ELR (cell line): Measurements from ENCODE around the gene AMZ1.
"Not testable (repeated sequence)": the region's sequence is repeated elsewhere in the genome, so short reads cannot be mapped to it uniquely, and the experiment has no call there.

Source experiments
- DNase-seq: peaks from one replicate; pipeline ENCODE4 v3.0.0-alpha.2; 2015; ENCODE audit warnings: low read depth

Gene AMZ1

DNA sequence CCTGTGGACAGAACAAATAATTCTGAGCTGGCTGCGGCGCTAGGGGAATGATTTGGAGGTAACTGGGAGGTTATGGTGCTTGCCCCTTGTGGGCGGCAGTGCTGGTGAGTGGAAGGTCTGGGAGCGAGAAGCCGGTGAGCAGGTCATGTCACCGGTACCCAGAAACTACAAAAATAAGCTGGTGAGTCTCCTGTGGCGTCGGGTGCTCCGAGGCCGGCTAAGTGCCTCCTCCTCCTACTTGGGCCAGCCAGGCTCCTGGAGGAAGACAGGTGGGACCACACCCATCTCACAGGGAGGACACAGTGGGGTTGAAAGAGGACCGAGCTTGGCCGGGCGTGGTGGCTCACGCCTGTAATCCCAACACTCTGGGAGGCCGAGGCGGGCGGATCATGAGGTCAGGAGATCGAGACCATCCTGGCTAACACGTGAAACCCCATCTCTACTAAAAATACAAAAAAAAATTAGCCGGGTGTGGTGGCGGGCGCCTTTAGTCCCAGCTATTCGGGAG is 4.0 kb downstream of the AMZ1 start:
- not testable (repeated sequence) for DNase-seq

DNA sequence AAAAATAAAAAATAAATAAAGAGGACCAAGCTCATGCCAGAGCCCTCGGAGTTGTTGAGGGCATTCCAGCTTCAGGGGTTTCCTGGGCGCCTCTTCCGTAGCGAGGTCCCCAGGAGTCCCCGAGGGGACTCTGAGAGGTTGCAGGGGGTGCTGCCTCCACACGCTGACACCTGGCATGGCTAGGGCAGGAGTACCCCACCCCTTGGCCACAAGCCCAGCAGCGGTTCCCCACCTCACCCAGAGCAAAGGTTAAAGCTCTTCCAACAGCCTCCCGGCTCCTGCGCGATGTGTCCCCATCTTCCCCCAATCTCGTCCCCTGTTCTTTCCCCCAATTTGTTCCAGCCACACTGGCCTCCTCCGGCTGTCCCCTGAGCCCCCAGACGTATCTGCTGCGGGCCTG is 4.5 kb downstream of the AMZ1 start:
- no peak for DNase-seq

DNA sequence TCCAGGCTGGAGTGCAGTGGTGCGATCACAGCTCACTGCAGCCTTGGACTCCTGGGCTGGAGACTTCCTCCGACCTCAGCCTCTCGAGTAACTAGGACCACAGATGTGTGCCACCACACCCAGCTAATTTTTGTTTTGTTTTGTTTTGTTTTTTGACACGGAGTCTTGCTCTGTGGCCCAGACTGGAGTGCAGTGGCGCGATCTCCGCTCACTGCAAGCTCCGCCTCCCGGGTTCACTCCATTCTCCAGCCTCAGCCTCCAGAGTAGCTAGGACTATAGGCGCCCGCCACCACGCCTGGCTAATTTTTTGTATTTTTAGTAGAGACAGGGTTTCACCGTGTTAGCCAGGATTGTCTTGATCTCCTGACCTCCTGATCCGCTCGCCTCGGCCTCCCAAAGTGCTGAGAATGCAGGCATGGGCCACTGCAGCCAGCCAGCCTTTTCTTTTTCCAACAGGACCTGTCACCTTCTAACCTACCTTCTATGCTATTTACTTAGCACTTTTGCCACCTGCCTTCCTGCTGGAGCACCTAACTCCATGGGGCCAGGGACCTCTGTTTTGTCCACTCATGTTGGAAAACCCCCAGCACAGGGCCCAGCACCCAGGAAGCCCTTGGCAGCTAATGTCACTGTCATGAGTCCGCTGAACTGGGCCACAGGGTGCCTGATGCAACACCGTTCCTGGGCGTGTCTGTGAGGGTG is 5.6 kb downstream of the AMZ1 start:
- not testable (repeated sequence) for DNase-seq

DNA sequence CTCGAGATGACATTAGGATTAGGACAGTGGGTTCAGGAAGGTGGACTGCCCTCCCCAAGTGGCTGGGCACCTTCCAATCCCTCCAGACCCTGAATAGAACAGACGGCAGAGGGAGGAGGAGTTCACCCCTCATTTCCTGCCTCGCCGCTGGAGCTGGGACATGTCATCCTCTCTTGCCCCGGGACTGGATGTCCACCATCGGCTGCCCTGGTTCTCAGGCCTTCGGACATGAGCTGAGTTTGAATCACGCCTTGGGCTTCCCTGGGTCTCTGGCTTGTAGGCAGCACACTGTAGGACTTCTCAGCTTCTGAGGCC is 6.1 kb downstream of the AMZ1 start:
- not testable (repeated sequence) for DNase-seq

DNA sequence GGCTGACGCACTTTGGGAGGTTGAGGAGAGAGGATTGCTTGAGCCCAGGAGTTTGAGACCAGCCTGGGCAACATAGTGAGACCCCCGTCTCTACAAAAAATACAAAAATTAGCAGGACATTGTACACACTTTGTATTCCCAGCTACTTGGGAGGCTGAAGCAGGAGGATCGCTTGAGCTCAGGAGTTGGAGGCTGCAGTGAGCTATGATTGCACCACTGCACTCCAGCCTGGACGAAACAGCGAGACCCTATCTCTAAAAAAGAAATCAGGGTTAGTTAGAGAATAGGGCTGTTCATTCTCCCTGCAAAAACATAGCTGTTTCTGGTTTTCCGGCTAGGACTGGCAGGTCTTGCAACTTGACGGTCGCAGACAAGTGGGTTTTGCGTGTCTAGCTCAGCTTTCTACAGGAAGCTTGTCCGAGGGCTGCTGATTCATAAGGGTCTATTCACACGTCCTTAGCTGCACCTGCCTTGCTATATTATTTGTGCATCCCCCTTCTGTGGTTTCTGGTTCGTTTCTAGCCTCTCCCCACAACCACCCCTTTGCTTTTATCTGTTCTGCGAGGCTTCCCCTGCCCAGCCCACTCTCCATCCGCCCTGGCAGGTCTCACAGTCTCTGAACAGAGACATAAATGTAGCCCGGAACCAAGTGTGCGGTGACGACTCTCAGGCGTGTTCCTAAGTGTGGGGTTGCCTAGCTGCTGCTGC is 10.7 kb downstream of the AMZ1 start:
- no peak for DNase-seq

DNA sequence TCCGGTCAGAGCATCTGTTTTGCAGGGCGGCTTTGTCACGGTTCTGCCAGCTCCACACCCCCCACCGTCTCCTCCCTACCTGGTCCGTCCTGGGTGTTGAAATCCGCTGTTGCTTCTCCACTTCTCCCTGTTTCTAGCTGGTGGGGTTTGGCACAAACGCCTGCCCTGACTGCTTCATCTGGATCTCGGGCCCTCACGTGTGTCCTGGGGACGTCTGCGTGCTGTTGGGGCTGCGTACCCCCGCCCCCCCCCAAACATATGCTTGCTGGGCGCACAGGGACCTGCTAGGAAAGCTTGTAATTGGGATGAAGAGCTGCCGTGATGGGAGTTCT is 11.3 kb downstream of the AMZ1 start:
- no peak for DNase-seq

DNA sequence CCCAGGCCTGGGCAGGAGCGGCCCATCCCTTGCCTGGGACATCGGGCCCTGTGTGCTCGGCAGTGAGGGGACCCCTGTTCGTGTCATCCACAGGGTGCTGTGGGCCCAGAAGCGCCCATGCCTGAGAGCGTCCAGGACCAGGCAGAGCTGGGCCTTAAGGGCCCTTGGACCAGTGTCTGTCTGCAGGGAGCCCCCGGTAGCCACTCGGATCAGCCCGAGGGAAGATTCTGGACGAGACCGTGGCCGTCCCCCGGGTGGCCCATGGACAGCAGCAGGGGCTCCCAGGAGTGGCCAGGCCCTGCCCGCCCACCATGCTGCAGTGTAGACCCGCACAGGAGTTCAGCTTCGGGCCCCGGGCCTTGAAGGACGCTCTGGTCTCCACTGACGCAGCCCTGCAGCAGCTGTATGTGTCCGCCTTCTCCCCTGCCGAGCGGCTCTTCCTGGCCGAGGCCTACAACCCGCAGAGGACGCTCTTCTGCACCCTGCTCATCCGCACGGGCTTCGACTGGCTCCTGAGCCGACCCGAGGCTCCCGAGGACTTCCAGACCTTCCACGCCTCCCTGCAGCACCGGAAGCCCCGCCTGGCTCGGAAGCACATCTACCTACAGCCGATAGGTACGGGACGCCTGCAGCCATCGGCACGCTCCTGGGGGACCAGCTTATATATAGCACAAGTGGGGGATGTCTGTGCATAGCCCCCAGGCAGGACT is 12.3 kb downstream of the AMZ1 start:
- no peak for DNase-seq

DNA sequence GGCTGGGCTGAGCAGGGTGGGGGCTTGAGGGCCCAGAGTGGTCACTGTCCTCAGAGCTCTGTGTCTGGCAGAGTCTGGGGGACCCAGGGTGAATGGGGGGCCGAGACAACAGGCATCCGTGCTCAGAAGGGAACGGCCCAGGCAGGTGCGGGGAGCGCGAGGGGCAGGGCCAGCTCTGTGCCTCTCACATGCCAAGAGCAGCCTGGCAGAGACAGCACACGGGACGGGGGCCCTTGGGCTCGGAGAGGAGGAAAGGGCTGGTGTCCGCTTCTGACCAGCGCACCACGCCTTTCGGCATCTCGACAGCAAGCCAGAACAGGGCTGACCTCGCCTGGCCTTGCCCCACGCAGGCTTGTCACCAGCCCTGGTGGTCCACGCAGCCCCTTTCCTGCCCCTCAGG is 13.4 kb downstream of the AMZ1 start:
- DNase-seq, result no peak

DNA sequence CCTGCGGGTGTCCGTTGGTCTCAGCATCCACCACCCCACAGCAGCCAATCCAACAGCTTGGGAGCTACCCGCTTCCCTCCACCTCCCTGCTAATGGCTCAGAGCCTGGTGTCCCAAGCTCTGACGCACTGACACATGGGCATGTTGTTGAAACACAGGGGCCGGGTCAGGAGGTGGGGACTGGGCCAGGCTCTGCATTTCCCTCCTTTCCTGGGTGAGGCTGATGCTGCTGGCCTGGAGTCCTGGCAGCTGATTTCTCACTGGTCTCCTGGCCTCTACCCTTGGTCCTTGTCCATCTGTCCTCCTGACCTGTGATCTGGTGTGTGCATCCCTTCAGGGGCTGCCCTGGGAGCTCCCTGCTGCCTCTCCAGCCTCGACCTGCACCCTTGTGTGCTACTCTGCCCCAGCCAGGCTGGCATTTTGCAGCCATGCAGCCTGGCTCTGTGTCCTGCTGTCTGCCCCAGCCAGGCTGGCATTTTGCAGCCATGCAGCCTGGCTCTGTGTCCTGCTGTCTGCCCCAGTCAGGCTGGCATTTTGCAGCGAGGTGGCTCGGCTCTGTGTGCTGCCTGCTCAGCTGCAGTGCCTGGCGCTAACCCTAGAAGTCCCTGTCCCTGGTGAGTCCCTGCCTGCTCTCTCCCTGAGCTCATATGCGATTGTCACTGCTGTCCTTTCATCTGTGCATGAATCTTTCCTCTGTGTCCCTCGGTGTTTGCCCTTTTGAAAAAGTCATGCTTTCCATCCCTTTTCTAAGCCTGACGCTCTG is 14.0 kb downstream of the AMZ1 start:
- no peak for DNase-seq

DNA sequence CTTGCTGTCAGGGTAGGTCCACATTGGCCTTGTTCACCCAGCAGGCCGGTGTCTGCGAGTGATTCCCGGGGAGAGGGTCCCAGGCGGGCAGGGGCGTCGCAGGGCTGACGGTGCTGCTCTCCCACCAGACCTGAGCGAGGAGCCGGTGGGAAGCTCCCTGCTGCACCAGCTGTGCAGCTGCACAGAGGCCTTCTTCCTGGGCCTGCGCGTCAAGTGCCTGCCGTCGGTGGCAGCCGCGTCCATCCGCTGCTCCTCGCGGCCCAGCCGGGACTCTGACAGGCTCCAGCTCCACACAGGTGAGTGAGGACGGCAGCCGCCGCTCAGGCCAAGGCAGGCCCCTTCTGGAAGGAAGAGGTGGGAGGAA is 14.6 kb downstream of the AMZ1 start:
- no peak for DNase-seq

DNA sequence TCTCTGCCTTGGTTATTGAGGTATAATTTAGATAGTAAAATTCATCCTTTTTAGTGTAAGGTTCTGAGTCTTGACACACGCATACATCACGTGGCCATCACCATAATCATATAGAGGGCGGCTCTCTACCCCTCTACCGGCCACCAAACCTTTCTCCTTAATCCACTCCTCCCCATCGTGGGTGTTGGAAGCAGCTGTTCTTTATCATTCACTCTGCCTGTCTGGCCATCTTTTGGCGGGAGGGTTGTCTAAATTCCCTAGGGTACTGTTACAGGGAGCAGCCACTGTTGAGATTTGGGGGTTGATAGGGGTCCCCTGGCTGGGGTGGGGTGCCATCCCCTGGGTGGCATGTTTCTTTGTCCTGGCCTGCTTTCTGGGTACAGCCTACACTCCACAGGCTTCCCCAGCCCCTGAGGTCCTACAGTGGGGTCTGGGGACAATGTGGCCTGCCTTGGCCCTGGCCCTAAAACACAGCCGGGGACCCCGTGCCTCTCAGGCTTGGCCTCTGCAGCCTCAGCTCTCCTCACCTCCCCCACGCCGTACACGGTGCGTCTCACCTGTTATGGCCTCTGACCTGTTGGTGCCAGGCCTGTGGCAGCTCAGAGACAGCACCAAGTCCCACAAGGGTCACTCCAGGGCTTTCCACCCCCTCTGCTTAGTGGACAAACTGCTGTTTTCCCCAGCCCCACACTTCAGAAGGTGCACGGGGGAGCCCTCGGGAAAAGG is 17.5 kb downstream of the AMZ1 start:
- DNase-seq, result no peak

DNA sequence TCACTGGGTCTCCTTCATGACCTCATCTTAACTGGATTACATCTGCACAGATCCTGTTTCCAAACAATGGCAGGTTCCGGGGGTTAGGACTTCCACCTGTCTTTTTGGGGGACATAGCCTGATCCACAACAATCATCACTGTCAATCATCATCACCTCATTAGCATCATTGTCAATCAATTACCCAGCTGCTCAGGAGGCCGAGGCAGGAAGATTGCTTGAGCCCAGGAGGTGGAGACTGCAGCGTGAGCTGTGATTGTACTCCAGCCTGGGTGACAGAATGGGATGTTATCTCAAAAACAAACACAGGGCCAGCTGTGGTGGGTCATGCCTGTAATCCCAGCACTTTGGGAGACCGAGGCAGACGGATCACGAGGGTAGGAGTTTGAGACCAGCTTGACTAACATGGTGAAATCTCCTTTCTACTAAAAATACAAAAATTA is 18.7 kb downstream of the AMZ1 start:
- no peak for DNase-seq

DNA sequence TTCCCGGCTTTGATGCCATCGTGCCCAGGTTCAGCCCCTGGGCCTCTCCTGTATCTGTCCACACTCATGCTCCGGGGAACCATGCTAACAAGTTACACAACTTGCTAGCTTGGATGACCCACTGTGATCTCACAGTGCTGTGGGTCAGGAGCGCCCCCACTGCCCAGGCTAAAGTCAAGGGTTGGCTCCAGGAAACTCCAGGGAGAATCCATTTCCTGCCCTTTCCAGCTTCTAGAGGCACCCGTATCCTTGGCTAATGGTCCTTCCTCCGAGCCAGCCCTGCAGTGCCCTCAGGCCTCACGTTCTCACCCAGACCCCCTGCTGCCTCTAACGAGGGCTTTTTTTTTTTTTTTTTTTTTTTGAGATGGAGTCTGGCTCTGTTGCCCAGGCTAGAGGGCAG is 19.5 kb downstream of the AMZ1 start:
- no peak for DNase-seq

DNA sequence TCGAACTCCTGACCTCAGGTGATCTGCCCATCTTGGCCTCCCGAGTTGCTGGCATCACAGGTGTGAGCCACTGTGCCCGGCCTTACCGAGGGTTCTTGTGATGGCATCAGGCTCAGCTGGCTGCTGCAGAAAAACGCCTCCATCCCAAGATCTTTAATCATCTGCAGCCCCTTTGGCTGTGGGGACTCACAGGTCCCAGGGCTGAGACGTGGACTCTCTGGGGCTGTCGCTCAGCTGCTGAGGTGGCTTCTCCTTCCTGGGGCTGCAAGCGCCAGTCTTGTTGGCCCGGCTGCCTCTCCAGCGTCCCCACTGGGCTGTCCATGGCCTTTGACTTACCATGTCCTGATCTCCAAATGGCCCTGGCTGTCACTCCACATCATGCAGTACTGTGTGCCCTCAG is 20.0 kb downstream of the AMZ1 start:
- DNase-seq, result no peak

DNA sequence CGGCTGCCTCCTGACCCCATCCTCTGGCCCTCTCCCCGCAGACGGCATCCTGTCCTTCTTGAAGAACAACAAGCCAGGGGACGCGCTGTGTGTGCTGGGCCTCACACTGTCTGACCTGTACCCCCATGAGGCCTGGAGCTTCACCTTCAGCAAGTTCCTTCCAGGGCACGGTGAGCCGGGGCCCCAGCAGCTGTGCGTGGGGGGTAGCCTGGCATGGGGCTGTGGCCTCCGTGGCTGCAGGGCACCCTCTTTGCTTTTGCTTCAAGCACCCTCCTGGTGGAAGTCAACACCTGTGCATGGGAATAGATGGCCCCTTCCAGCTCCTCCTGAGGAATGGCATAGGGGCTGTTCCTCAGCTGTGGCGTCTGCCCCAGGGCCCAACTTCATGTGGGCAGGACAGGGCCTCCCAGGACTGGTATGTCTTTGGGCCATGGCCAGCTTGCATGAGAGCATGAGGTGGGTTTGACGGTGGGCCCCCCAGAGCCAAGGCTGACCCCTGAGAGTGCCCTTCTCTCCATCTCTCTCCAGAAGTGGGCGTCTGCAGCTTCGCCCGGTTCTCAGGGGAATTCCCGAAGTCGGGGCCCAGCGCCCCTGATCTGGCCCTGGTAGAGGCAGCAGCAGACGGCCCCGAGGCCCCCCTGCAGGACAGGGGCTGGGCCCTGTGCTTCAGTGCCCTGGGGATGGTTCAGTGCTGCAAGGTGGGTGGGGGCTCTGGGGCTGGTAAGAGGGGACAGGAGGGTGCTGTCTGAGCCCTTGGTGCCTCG is 20.7 kb downstream of the AMZ1 start:
- no peak for DNase-seq

DNA sequence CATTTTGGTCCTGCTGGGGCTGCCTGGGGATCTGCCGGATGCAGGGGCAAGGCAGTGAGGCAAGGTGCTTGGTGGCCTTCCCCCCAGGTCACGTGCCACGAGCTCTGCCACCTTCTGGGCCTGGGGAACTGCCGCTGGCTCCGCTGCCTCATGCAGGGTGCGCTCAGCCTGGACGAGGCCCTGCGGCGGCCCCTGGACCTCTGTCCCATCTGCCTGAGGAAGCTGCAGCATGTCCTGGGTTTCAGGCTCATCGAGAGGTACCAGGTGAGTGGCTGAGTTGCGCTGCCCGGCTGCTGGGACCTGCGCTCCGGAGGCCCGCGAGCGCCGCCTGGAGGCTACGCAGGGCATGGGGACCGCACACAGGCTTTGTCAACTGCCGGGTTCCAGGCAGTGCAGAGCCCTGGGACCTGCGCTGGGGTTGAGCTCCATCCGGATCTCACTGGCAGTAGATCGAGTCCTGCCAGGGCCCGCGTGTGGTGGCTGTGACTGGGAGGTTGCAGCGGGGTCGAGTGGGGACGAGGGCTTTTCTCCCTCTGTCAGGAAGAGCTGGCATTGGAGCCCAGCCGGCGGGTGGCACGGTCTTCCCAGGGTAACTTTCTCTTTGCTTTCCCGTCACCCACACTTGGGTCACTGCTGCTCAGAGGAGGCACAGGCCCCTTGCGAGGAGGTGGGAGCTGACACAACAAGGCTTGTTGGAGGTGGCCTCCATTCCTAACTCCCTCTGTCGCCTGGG is 21.7 kb downstream of the AMZ1 start:
- DNase-seq, result peak; percentile 54

DNA sequence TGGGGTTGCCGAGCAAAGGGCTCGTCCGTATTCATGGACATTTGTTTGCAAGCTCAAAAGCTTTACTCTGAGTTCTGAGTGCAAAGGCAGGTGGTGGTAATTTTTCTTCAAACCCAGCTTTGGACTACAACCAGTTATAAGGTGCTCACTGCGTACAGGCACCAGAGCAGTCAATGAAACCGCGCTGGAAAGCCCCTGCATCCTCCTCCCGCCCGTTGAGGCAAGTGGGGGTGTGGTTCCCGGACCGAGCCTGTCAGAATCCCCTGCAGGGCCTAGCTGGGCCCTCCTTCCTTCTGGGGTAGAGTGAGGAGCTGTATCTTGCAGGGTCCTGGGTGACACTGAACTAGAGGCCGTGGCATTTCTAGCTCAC is 22.3 kb downstream of the AMZ1 start:
- DNase-seq, result no peak

DNA sequence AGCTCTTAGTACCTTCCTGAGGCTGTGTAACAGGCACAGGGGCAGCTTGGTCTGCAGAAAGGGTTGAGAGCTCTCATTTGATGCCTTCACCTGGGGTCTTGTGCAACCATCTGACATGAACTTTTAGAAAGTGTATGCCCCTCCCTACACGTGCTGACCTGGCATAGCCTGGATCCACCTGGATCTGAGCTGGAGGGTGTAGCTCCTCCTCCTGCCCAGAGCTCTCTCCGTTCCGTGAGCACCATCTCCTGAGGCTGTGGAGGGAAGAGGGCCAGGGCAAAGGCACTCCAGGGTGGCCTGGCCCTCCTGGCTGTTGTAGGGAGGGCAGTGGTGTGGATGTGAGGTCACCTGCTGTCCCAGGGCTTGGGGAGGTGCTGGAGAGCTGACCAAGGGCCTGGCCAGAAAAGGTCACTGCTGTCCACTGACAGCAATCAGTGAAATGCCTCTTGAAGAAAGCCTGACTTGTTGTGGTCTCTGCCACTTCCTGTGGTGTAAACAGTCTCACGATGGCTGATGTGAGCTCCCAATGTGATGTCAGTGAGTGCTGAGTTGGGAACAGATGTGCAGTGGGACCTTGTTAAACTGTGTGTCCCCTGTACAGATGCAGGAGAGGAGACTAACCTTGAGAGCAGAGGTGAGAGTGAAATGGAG is 23.0 kb downstream of the AMZ1 start:
- peak; percentile 25 for DNase-seq

DNA sequence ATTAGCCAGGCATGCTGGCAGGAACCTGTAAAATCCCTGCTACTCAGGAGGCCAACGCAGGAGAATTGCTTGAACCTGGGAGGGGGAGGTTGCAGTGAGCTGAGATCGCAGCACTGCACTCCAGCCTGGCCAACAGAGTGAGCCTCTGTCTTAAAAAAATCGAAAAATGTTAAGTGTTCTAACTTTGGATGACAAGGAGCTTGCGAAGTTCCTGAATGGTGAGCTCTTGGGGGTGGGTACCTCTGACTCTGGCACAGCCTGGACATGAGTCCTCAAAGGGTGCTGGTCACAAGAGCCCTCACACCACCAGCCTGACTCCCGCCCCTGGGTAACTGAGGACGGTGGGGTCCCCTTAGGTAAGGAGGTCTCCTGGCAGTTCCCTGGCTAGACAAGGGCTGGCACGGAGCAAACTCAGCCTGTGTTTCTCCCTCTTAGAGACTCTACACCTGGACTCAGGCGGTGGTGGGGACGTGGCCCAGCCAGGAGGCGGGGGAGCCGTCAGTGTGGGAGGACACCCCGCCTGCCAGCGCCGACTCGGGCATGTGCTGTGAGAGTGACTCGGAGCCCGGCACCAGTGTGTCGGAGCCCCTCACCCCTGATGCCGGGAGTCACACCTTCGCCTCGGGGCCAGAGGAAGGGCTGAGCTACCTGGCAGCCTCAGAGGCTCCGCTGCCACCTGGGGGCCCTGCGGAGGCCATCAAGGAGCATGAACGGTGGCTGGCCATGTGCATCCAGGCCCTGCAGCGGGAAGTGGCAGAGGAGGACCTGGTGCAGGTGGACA is 24.1 kb downstream of the AMZ1 start:
- no peak for DNase-seq
